Erythroblast (primary cell): ENCODE measurements around the gene GPR137B.

Source experiments
- GATA1 ChIP-seq: IDR thresholded peaks from 2 replicates; pipeline ENCODE4 v1.6.1; 2011; ENCODE audit warnings: low read depth, mild to moderate bottlenecking, control low read depth, low read length, moderate library complexity
- POLR2A ChIP-seq: IDR thresholded peaks from 2 replicates; pipeline ENCODE4 v1.6.1; 2011; ENCODE audit warnings: mild to moderate bottlenecking, low read length

GRCh38 chr1:236140705-236141446, 1.5 kb upstream of the GPR137B start:
- no peak for TF ChIP-seq POLR2A
- TF ChIP-seq GATA1, result no peak
